ENCODE results near the gene PRMT7. TPM values are rescaled to one million over a fixed set of nuclear protein-coding genes. Genes with fewer than 3 reads are reported as not detected.

PRMT7 gene
- polyA plus RNA-seq, 3 donors = 15.0 to 41.1 (median 15.2) TPM

DNA sequence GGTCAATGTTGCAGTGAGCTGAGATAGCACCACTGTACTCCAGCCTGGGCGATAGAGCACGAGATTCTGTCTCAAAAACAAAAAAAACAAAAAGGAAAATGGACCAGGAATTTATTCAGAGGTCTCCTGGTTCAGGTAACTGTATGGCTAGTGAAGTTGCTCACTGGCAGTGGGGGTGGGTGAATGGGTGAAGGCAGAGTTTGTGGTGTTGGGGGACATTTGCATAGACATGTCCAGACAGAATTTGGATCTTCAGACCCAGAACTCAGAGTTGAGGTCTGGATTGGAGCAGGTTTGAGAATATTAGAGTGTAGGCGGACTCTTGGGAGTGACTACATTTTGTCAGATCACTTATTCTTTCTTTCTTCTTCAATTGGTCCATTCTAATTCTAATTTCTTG lies 82.5 kb downstream of the PRMT7 start:
- no peaks in the 10 kb centered on the region for H3K36me3 ChIP-seq (replicated peaks in 1 of 2; ENCODE audit: control insufficient read depth in 1 of 2, insufficient read depth in 2 of 2, low read length in 2 of 2)
- 86% methylated on average over 2 of the region's 3 CpGs for WGBS (ENCODE audit: insufficient coverage)
- H3K4me2 ChIP-seq (replicated peaks; ENCODE audit: extremely low read depth, low read length, poor library complexity, severe bottlenecking) = no peak overlapping the region
- TF ChIP-seq, protein P1, sequence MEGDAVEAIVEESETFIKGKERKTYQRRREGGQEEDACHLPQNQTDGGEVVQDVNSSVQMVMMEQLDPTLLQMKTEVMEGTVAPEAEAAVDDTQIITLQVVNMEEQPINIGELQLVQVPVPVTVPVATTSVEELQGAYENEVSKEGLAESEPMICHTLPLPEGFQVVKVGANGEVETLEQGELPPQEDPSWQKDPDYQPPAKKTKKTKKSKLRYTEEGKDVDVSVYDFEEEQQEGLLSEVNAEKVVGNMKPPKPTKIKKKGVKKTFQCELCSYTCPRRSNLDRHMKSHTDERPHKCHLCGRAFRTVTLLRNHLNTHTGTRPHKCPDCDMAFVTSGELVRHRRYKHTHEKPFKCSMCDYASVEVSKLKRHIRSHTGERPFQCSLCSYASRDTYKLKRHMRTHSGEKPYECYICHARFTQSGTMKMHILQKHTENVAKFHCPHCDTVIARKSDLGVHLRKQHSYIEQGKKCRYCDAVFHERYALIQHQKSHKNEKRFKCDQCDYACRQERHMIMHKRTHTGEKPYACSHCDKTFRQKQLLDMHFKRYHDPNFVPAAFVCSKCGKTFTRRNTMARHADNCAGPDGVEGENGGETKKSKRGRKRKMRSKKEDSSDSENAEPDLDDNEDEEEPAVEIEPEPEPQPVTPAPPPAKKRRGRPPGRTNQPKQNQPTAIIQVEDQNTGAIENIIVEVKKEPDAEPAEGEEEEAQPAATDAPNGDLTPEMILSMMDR (IDR thresholded peaks at IDR 0.05) = no peak
- Mint-ChIP-seq H3K9me3 (peaks cover 0 to 2% (median 0%) of the 10 kb centered on the region in 7 donors), H3K4me3 (no peak overlapping the region), H3K27me3 (ENCODE audit: low read depth in 3 of 3) (peaks cover 0 to 8% (median 1%) of the 10 kb centered on the region in 3 donors), H3K27ac (peak overlapping the region in 1 of 7 donors; percentile 0), H3K36me3 (no peaks in the 10 kb centered on the region), H3K4me1 (no peaks in the 10 kb centered on the region)
- no peak overlapping the region for H2AFZ ChIP-seq (ENCODE audit: insufficient read depth, low read depth, low read length, poor library complexity, severe bottlenecking)
- no peaks in the 10 kb centered on the region for H3K79me2 ChIP-seq (ENCODE audit: insufficient read depth, low read length)
- no peaks in the 10 kb centered on the region for H3K4me1 ChIP-seq (ENCODE audit: control insufficient read depth in 1 of 2, insufficient read depth in 2 of 2, low read length in 2 of 2)
- no peak overlapping the region for H3K9ac ChIP-seq (ENCODE audit: insufficient read depth, low read length, poor library complexity, severe bottlenecking)
- H3K4me3 ChIP-seq (replicated peaks in 1 of 3; ENCODE audit: low read depth in 2 of 3, low read length in 3 of 3) = no peak overlapping the region
- no peak overlapping the region for H3K27ac ChIP-seq (ENCODE audit: low read depth in 1 of 2, low read length in 2 of 2)
- no peaks in the 10 kb centered on the region for H4K20me1 ChIP-seq (ENCODE audit: insufficient read depth, low read length)
- H3K9me3 ChIP-seq (replicated peaks in 1 of 2; ENCODE audit: control insufficient read depth in 1 of 2, insufficient read depth in 1 of 2, low read length in 2 of 2) = no peaks in the 10 kb centered on the region
- no peak for DNase-seq
- H3K27me3 ChIP-seq (ENCODE audit: control insufficient read depth in 2 of 2, insufficient read depth in 2 of 2, low read length in 2 of 2) = no peaks in the 10 kb centered on the region
- intact Hi-C loops (cut with micrococcal nuclease) = no loop called here

DNA sequence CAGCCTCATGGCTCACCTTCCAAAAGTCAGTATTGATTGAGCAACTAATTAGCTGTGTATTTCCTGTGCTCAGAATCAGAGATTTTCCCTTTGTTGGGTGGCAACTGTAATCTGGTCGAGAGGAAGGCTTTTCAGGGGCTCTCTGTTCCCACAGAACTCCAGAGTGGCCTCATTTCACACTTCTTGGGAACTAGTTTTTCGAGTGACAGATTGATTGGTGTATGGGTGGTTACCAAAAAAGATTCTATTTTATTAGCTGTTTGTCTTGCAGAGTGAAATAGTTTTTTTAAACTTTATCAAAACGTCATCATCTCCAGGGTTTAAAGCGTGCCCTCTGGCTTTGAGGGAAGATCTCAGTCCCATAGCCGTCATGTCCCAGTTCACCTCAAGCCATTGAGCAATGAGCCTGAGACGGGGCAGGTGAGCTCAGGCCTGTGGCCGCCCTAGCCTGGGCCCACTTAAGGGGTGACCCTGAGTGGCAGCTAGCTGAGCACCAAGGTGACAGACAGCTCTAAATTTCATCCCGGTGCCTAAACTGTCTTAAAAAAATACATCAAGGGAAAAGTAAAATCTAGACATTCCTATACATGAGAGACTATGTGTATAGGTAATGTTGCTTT lies 84.5 kb downstream of the PRMT7 start:
- no peak overlapping the region for H3K4me3 Mint-ChIP-seq
- Histone ChIP-seq H3K36me3 (replicated peaks in 1 of 2; ENCODE audit: control insufficient read depth in 1 of 2, insufficient read depth in 2 of 2, low read length in 2 of 2) (no peaks in the 10 kb centered on the region), H3K27ac (ENCODE audit: low read depth in 1 of 2, low read length in 2 of 2) (no peak overlapping the region), H3K4me3 (replicated peaks in 1 of 3; ENCODE audit: low read depth in 2 of 3, low read length in 3 of 3) (no peak overlapping the region), H3K9ac (ENCODE audit: insufficient read depth, low read length, poor library complexity, severe bottlenecking) (no peak overlapping the region), H4K20me1 (ENCODE audit: insufficient read depth, low read length) (no peaks in the 10 kb centered on the region), H3K27me3 (ENCODE audit: control insufficient read depth in 2 of 2, insufficient read depth in 2 of 2, low read length in 2 of 2) (no peaks in the 10 kb centered on the region), H2AFZ (ENCODE audit: insufficient read depth, low read depth, low read length, poor library complexity, severe bottlenecking) (no peak overlapping the region), H3K4me2 (replicated peaks; ENCODE audit: extremely low read depth, low read length, poor library complexity, severe bottlenecking) (no peak overlapping the region), H3K9me3 (replicated peaks in 1 of 2; ENCODE audit: control insufficient read depth in 1 of 2, insufficient read depth in 1 of 2, low read length in 2 of 2) (no peaks in the 10 kb centered on the region), H3K79me2 (ENCODE audit: insufficient read depth, low read length) (no peaks in the 10 kb centered on the region), H3K4me1 (ENCODE audit: control insufficient read depth in 1 of 2, insufficient read depth in 2 of 2, low read length in 2 of 2) (no peaks in the 10 kb centered on the region)
- intact Hi-C loops (cut with micrococcal nuclease) = no loop called here
- H3K27ac Mint-ChIP-seq = no peak overlapping the region
- no peaks in the 10 kb centered on the region for H3K4me1 Mint-ChIP-seq
- no peaks in the 10 kb centered on the region for H3K36me3 Mint-ChIP-seq
- TF ChIP-seq, protein P1 (IDR thresholded peaks at IDR 0.05) = no peak
- DNase-seq = no peak
- H3K9me3 Mint-ChIP-seq = peaks cover 0 to 2% (median 0%) of the 10 kb centered on the region in 7 donors
- peaks cover 1 to 8% (median 3%) of the 10 kb centered on the region in 3 donors for H3K27me3 Mint-ChIP-seq (ENCODE audit: low read depth in 3 of 3)
- 98% methylated on average over 4 of the region's 8 CpGs for WGBS (ENCODE audit: insufficient coverage)

Data from CD14-positive monocyte (primary cell).